ENCODE data around the gene OSGEP.

The OSGEP gene

DNA sequence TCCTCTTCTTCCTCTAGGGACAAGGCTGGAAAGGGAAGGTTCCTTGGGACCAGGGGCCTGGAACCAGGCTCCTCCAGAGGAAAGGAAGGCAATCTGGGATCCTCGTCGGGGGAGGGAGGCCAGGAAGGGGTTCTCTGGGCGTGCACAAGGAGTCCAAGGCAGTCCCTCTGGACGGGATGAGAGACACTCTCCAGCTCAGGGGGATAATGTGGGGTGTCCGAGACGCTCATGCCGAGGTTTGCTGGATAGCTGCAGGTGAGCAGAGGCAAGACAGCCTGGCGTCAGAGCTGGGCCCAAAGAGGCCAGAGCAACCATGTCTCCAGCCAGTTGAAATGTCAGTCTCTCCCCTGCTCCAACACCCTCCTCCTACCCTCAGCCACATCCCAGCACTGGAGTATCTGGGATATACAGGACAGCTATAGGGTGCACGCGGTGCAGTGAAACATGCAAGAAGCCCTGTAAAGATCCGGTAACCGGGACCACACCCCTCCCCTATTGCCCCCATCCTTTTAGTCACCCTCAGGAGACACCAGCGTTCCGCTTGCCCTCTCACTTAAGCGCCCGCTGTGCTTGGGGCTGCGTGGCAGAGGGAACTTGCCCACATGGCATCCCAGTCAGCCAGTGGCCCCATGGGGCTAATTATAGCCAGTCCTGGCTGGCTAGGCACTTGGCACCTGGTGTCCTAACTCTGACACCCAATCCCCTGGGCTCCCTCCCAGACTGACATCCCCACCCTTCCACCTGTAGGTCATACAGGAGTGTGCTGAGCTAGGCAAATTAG is 18.8 kb downstream of the OSGEP start, which contains the start of gene KLHL33:
TSS of gene KLHL33 (minus strand) at position 585 of the 781 bp plus-strand sequence. CDS start at position 230, 355 bp downstream.
- TF ChIP-seq, protein P1, sequence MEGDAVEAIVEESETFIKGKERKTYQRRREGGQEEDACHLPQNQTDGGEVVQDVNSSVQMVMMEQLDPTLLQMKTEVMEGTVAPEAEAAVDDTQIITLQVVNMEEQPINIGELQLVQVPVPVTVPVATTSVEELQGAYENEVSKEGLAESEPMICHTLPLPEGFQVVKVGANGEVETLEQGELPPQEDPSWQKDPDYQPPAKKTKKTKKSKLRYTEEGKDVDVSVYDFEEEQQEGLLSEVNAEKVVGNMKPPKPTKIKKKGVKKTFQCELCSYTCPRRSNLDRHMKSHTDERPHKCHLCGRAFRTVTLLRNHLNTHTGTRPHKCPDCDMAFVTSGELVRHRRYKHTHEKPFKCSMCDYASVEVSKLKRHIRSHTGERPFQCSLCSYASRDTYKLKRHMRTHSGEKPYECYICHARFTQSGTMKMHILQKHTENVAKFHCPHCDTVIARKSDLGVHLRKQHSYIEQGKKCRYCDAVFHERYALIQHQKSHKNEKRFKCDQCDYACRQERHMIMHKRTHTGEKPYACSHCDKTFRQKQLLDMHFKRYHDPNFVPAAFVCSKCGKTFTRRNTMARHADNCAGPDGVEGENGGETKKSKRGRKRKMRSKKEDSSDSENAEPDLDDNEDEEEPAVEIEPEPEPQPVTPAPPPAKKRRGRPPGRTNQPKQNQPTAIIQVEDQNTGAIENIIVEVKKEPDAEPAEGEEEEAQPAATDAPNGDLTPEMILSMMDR (IDR thresholded peaks at IDR 0.05; ENCODE audit: extremely low read depth, insufficient read depth, missing control alignments): no peak
- DNase-seq (ENCODE audit: low spot score): no peak

GRCh38 chr14:20434701-20435581 is 19.7 kb downstream of the OSGEP start:
- DNase-seq (ENCODE audit: low spot score): no peak
- TF ChIP-seq, protein P1 (IDR thresholded peaks at IDR 0.05; ENCODE audit: extremely low read depth, insufficient read depth, missing control alignments): no peak
- in situ Hi-C loops (cut with MboI; ENCODE audit: low pct_unique_long_range_greater_than_20kb, low sequenced_read_pairs, unreplicated experiment): no loop called here

More for the DNA sequence above, 18.8 kb downstream of the OSGEP start, which contains the start of gene KLHL33:
- in situ Hi-C loops (cut with MboI; ENCODE audit: low pct_unique_long_range_greater_than_20kb, low sequenced_read_pairs, unreplicated experiment): no loop called here

DNA sequence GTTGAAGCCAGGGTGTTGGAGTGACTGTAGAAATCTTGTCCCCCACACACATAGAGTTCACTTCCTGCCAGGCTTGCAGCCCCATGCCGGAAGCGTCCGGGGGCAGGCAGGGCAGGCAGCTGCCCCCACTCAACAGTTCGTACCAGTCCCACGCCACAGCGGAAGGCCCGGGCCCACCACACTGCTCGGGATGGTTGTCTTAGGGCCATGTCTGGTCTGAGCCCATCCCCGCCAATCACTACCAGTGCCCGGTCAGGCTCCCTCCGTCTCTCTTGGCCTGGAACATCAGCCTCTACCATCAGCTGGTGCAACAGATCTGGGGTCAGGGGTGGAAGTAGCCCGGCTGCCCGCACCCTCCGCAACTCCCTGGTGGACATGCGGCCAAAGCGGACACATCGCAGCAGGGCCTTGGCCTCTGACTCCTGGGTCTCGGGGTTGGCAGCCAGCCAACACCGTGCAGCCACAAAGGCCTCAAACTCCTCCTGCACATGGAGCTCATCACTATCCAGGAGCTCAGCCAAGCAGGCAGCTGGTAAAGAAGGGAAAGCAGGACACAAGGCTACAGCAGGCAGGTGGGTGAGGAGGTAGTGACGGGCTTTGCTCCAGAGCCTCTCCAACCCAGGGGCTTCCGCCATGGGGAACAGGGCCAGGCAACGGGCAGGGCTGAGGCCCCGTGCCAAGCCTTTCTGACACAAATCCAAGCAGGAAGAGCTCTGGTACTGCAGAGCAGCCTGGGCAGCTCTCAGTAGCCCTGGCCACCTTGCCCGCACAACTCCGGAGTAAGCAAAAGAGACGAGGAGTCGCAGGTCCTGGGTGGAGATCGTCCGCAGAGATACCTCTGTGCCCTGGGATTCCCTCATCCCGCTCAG is 24.6 kb downstream of the OSGEP start:
- DNase-seq (ENCODE audit: low spot score): no peak
- in situ Hi-C loops (cut with MboI; ENCODE audit: low pct_unique_long_range_greater_than_20kb, low sequenced_read_pairs, unreplicated experiment): no loop called here

GRCh38 chr14:20428802-20429201 is 25.8 kb downstream of the OSGEP start:
- TF ChIP-seq, protein P1 (IDR thresholded peaks at IDR 0.05; ENCODE audit: extremely low read depth, insufficient read depth, missing control alignments): no peak
- in situ Hi-C loops (cut with MboI; ENCODE audit: low pct_unique_long_range_greater_than_20kb, low sequenced_read_pairs, unreplicated experiment): no loop called here
- no peak for DNase-seq (ENCODE audit: low spot score)

More for the DNA sequence above, 24.6 kb downstream of the OSGEP start:
- TF ChIP-seq, protein P1 (IDR thresholded peaks at IDR 0.05; ENCODE audit: extremely low read depth, insufficient read depth, missing control alignments): no peak

DNA sequence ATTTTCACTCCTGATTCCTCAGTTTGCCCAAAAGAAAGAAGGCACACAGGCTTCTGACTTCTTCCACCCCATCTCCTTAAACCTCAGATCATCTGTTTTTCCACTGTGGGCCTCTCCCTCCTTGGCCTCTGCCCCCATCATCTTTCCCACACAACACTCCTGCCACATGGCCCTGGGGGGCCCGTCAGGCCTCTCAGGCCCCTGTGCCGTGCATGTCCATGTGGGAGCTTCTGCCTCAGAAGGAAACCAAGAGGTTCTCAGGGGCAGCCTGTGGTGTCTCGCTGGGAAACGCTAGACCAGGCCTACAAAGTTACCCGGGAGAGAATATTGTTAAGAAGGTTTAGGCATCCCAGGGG is 26.6 kb downstream of the OSGEP start:
- in situ Hi-C loops (cut with MboI; ENCODE audit: low pct_unique_long_range_greater_than_20kb, low sequenced_read_pairs, unreplicated experiment): no loop called here
- TF ChIP-seq, protein P1 (IDR thresholded peaks at IDR 0.05; ENCODE audit: extremely low read depth, insufficient read depth, missing control alignments): no peak
- DNase-seq (ENCODE audit: low spot score): no peak

Measured in GM13977 (cell line).